ENCODE measurements around the gene MAML2. TPM values are rescaled to one million over a fixed set of nuclear protein-coding genes. Genes with fewer than 3 reads are reported as not detected.

The MAML2 gene
- total and polyA plus RNA-seq, 7 donors, result 2.8 to 20.7 (median 11.8) TPM

- intact Hi-C loops (cut with DNase I), result no loop called here
- Histone ChIP-seq H3K9me3 (no peaks in the 10 kb centered on the region), H3K4me1 (peaks cover 0 to 22% (median 7%) of the 10 kb centered on the region in 4 donors), H3K4me3 (no peak overlapping the region), H3K36me3 (no peaks in the 10 kb centered on the region), H3K27me3 (no peaks in the 10 kb centered on the region), H3K27ac (peak overlapping the region in 1 of 4 donors; percentile 34)
- DNase-seq, result no peak
- 87 to 90% methylated on average over 5 of the region's 5 CpGs for WGBS, 2 donors
- TF ChIP-seq EP300 (IDR thresholded peaks at IDR 0.05), result no peak
- TF ChIP-seq, protein P1, sequence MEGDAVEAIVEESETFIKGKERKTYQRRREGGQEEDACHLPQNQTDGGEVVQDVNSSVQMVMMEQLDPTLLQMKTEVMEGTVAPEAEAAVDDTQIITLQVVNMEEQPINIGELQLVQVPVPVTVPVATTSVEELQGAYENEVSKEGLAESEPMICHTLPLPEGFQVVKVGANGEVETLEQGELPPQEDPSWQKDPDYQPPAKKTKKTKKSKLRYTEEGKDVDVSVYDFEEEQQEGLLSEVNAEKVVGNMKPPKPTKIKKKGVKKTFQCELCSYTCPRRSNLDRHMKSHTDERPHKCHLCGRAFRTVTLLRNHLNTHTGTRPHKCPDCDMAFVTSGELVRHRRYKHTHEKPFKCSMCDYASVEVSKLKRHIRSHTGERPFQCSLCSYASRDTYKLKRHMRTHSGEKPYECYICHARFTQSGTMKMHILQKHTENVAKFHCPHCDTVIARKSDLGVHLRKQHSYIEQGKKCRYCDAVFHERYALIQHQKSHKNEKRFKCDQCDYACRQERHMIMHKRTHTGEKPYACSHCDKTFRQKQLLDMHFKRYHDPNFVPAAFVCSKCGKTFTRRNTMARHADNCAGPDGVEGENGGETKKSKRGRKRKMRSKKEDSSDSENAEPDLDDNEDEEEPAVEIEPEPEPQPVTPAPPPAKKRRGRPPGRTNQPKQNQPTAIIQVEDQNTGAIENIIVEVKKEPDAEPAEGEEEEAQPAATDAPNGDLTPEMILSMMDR (IDR thresholded peaks at IDR 0.05), result no peak
- TF ChIP-seq POLR2A (IDR thresholded peaks at IDR 0.05), result no peak
- TF ChIP-seq POLR2AphosphoS5 (IDR thresholded peaks at IDR 0.05), result no peak
Observed at GRCh38 chr11:96038046-96038445, 304.9 kb downstream of the MAML2 start.

GRCh38 chr11:96037405-96037949 lies 305.5 kb downstream of the MAML2 start:
- H3K36me3 ChIP-seq, result no peaks in the 10 kb centered on the region
- peak overlapping the region in 1 of 4 donors; percentile 34 for H3K27ac ChIP-seq
- H3K9me3 ChIP-seq, result no peaks in the 10 kb centered on the region
- DNase-seq, result no peak
- 43 to 57% methylated on average over 4 of the region's 4 CpGs for WGBS, 2 donors
- H3K4me1 ChIP-seq, result peaks cover 0 to 22% (median 7%) of the 10 kb centered on the region in 4 donors
- no peaks in the 10 kb centered on the region for H3K27me3 ChIP-seq
- intact Hi-C loops (cut with DNase I), result no loop called here
- TF ChIP-seq, protein P1 (IDR thresholded peaks at IDR 0.05), result no peak
- TF ChIP-seq POLR2AphosphoS5 (IDR thresholded peaks at IDR 0.05) (no peak), EP300 (IDR thresholded peaks at IDR 0.05) (no peak), POLR2A (IDR thresholded peaks at IDR 0.05) (no peak)
- no peak overlapping the region for H3K4me3 ChIP-seq

- Histone ChIP-seq H3K4me1 (peaks cover 0 to 22% (median 7%) of the 10 kb centered on the region in 4 donors), H3K27me3 (no peaks in the 10 kb centered on the region), H3K36me3 (no peaks in the 10 kb centered on the region), H3K27ac (no peak overlapping the region), H3K4me3 (no peak overlapping the region), H3K9me3 (no peaks in the 10 kb centered on the region)
- no peak for TF ChIP-seq POLR2A (IDR thresholded peaks at IDR 0.05)
- TF ChIP-seq, protein P1 (IDR thresholded peaks at IDR 0.05), result no peak
- TF ChIP-seq EP300 (IDR thresholded peaks at IDR 0.05), result no peak
- TF ChIP-seq POLR2AphosphoS5 (IDR thresholded peaks at IDR 0.05), result no peak
- no peak for DNase-seq
- WGBS, 2 donors, result 81 to 96% methylated on average over 6 of the region's 6 CpGs
- intact Hi-C loops (cut with DNase I), result no loop called here
Observed at GRCh38 chr11:96036863-96037262, 306.1 kb downstream of the MAML2 start.

- no peak for DNase-seq
- H3K4me1 ChIP-seq, result peaks cover 0 to 22% (median 7%) of the 10 kb centered on the region in 4 donors
- intact Hi-C loops (cut with DNase I), result no loop called here
- H3K27me3 ChIP-seq, result no peaks in the 10 kb centered on the region
- H3K36me3 ChIP-seq, result no peaks in the 10 kb centered on the region
- TF ChIP-seq EP300 (IDR thresholded peaks at IDR 0.05) (no peak), POLR2AphosphoS5 (IDR thresholded peaks at IDR 0.05) (no peak)
- TF ChIP-seq, protein P1 (IDR thresholded peaks at IDR 0.05), result no peak
- WGBS, 2 donors, result 81 to 83% methylated on average over 3 of the region's 3 CpGs
- H3K4me3 ChIP-seq, result no peak overlapping the region
- peak overlapping the region in 1 of 4 donors; percentile 3 for H3K27ac ChIP-seq
- no peaks in the 10 kb centered on the region for H3K9me3 ChIP-seq
Observed at GRCh38 chr11:96035740-96036078, 307.3 kb downstream of the MAML2 start.
